A673 (cell line): ENCODE measurements around the gene ACKR1. TPM values are rescaled to one million over a fixed set of nuclear protein-coding genes. Genes with fewer than 3 reads are reported as not detected.

Source experiments
- BruUV-seq: library from RNA; stranded (reverse); fragments of 400-500 nt; replicated peaks from 2 replicates; lab custom pipeline; 2021; lab: Mats Ljungman, UMichigan
- CTCF ChIA-PET: fragments of 300-600 bp; sonication (Branson Sonifier 250); formaldehyde crosslinking; loops from one replicate; lab custom pipeline; 2022; ENCODE audit warnings: antibody characterized with exemption; lab: Charles Lee
- POLR2A ChIA-PET: fragments of 300-600 bp; sonication (Branson Sonifier 250); formaldehyde crosslinking; loops from one replicate; lab custom pipeline; 2022; ENCODE audit warnings: antibody characterized with exemption; ENCODE audit not compliant: low non-redundant PET; lab: Charles Lee
- DNase-seq: peaks from one replicate; pipeline ENCODE4 v3.0.0-alpha.2; 2015; ENCODE audit warnings: low spot score
- H3K27ac ChIP-seq: fragments of 200-600 bp; sonication (generic); 2 replicates; pipeline ENCODE4 v1.5.1; 2016; ENCODE audit warnings: mixed run types, low read depth, mild to moderate bottlenecking, mixed read lengths, antibody characterized with exemption, low read length; ENCODE audit not compliant: poor library complexity, severe bottlenecking
- H3K27me3 ChIP-seq: fragments of 200-600 bp; sonication (generic); replicated peaks from 2 replicates; pipeline ENCODE4 v1.6.1; 2017; ENCODE audit warnings: mixed run types, low read depth, mild to moderate bottlenecking, mixed read lengths, antibody characterized with exemption, low read length; ENCODE audit not compliant: insufficient read depth, poor library complexity
- H3K36me3 ChIP-seq: fragments of 200-600 bp; sonication (generic); 2 replicates; pipeline ENCODE4 v1.6.1; 2016; ENCODE audit warnings: mixed run types, mild to moderate bottlenecking, mixed read lengths, antibody characterized with exemption, low read length; ENCODE audit not compliant: insufficient read depth, poor library complexity, severe bottlenecking
- H3K4me1 ChIP-seq: fragments of 200-600 bp; sonication (generic); 2 replicates; pipeline ENCODE4 v1.6.1; 2017; ENCODE audit warnings: mixed run types, mild to moderate bottlenecking, mixed read lengths, antibody characterized with exemption, low read length; ENCODE audit not compliant: insufficient read depth, poor library complexity, severe bottlenecking
- H3K4me3 ChIP-seq: fragments of 200-600 bp; sonication (generic); 2 replicates; pipeline ENCODE4 v1.5.1; 2016; ENCODE audit warnings: low read depth, mixed run types, mild to moderate bottlenecking, mixed read lengths, low read length; ENCODE audit not compliant: poor library complexity, severe bottlenecking
- H3K9me3 ChIP-seq: fragments of 200-600 bp; sonication (generic); 2 replicates; pipeline ENCODE4 v1.6.1; 2016; ENCODE audit warnings: mixed run types, low read depth, mild to moderate bottlenecking, mixed read lengths, antibody characterized with exemption, low read length; ENCODE audit not compliant: poor library complexity, severe bottlenecking
- CTCF ChIP-seq: fragments of 300-800, 200-600 bp; sonication (generic); conservative IDR thresholded peaks from 2 replicates; pipeline ENCODE4 v1.5.1; 2017; ENCODE audit warnings: low read depth, mild to moderate bottlenecking, antibody characterized with exemption, low read length, moderate library complexity, mixed read lengths
- EZH2 ChIP-seq: fragments of 200-600 bp; sonication (generic); IDR thresholded peaks from 2 replicates; pipeline ENCODE4 v1.6.1; 2017; ENCODE audit warnings: borderline replicate concordance, low read depth, mild to moderate bottlenecking, mixed read lengths, antibody characterized with exemption, low read length; ENCODE audit not compliant: poor library complexity, severe bottlenecking
- intact Hi-C: fragments of 100-400 bp; cut with micrococcal nuclease; formaldehyde crosslinking; loops from one replicate; pipeline ENCODE4 v1.10.0; 2022; ENCODE audit not compliant: unreplicated experiment
- total RNA-seq: library from RNA; stranded (reverse); gene quantifications from 2 replicates; pipeline ENCODE4 v1.2.3, GENCODE V29; 2021

Gene ACKR1
- total RNA-seq, 1 experiment from 2014 or later: not detected

GRCh38 chr1:159172614-159173291 lies 31.9 kb upstream of the ACKR1 start:
- DNase-seq: no peak
- BruUV-seq: no TSS peak
- no peak overlapping the region for H3K27ac ChIP-seq
- no peaks in the 10 kb centered on the region for H3K9me3 ChIP-seq
- CTCF ChIA-PET: no interaction called here
- intact Hi-C loops: no loop called here
- no peak overlapping the region for H3K4me3 ChIP-seq
- no peaks in the 10 kb centered on the region for H3K4me1 ChIP-seq
- H3K27me3 ChIP-seq: peaks cover 84% of the 10 kb centered on the region
- no peak for TF ChIP-seq EZH2
- TF ChIP-seq CTCF: no peak
- POLR2A ChIA-PET: no interaction called here
- no peaks in the 10 kb centered on the region for H3K36me3 ChIP-seq

GRCh38 chr1:159173320-159173719 lies 31.4 kb upstream of the ACKR1 start:
- no peak overlapping the region for H3K27ac ChIP-seq
- no peak overlapping the region for H3K4me3 ChIP-seq
- peaks cover 78% of the 10 kb centered on the region for H3K27me3 ChIP-seq
- ChIA-PET CTCF (no interaction called here), POLR2A (no interaction called here)
- no peak for DNase-seq
- H3K4me1 ChIP-seq: no peaks in the 10 kb centered on the region
- no TSS peak for BruUV-seq
- H3K36me3 ChIP-seq: no peaks in the 10 kb centered on the region
- intact Hi-C loops: no loop called here
- no peaks in the 10 kb centered on the region for H3K9me3 ChIP-seq
- no peak for TF ChIP-seq CTCF
- TF ChIP-seq EZH2: no peak

- no peak for DNase-seq
- Histone ChIP-seq H3K27ac (no peak overlapping the region), H3K4me1 (no peaks in the 10 kb centered on the region), H3K4me3 (no peak overlapping the region), H3K9me3 (no peaks in the 10 kb centered on the region), H3K27me3 (peaks cover 71% of the 10 kb centered on the region), H3K36me3 (no peaks in the 10 kb centered on the region)
- ChIA-PET CTCF (no interaction called here), POLR2A (no interaction called here)
- intact Hi-C loops: no loop called here
- BruUV-seq: no TSS peak
- no peak for TF ChIP-seq CTCF
- TF ChIP-seq EZH2: no peak
Observed at GRCh38 chr1:159175571-159175970, 29.1 kb upstream of the ACKR1 start.
